PFSK-1 (cell line): Measurements from ENCODE around the gene SLCO3A1.

ENCODE experiments used
- FOXP2 ChIP-seq: optimal IDR thresholded peaks from 2 replicates; pipeline ENCODE3; 2011; ENCODE audit warnings: borderline replicate concordance, control low read depth, inconsistent platforms; ENCODE audit not compliant: insufficient read depth; ENCODE audit errors: extremely low read length, extremely low read depth
- POLR2AphosphoS5 ChIP-seq: IDR thresholded peaks from 2 replicates; pipeline ENCODE4 v1.6.1; 2012; ENCODE audit warnings: low read depth, mild to moderate bottlenecking, control low read depth, low read length, moderate library complexity
- SIN3A ChIP-seq: IDR thresholded peaks from 2 replicates; pipeline ENCODE4 v1.6.1; 2012; ENCODE audit warnings: mild to moderate bottlenecking, low read length, moderate library complexity, borderline replicate concordance; ENCODE audit not compliant: insufficient read depth
- TAF1 ChIP-seq: IDR thresholded peaks from 2 replicates; pipeline ENCODE4 v1.6.1; 2012; ENCODE audit warnings: low read length, control low read depth, borderline replicate concordance; ENCODE audit not compliant: insufficient read depth
- TF ChIP-seq, protein P1 (sequence below), 2 experiments: IDR thresholded peaks; 2 replicates each; pipeline versions ENCODE4 v1.6.1 to v1.8.0; 2011 to 2012; ENCODE audit warnings: low read depth in 2 of 2, low read length in 2 of 2, control low read depth in 1 of 2, inconsistent platforms in 1 of 2, mild to moderate bottlenecking in 1 of 2, moderate library complexity in 1 of 2; ENCODE audit not compliant: insufficient read depth in 1 of 2

SLCO3A1 gene

DNA sequence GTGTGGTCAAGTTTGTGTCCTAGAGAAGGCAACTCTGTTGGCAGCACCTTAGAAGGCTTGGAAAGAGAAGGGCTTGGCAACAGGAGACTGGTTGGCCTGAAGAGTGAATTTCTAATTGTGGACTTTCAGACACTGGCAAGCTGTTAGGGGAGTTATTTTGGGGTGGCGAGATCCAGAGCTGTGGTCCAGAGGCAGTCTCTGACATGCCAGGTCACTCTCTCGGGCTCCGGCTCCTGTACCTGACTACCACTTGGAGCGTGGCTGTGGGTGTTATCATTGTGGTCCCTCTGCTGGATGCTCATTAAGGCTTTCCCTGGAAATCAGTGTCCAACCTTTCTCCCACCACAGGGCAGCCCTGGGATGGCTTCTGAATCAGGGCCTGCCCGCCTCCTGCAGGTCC, 209.0 kb downstream of the SLCO3A1 start:
- no peak for TF ChIP-seq FOXP2
- no peak for TF ChIP-seq POLR2AphosphoS5

DNA sequence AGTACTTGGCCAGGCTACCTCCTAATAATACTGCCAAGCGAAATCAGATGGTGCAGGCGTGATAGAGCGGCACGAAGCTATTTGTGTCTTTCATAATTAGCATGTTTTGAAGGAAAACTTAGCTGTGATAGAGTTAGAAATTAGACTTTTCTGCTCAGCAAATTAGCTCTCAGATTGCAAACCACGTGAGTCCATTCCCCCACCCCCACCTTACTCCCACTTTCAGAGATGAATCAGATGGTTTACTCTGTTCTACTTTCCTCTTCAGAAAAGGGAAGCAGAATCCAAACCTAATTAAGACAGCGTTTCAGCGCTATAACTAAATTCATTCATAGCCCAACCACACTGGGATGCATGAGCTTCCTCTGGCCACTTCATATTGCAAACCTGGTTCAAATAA, 214.6 kb downstream of the SLCO3A1 start:
- TF ChIP-seq, protein P1, sequence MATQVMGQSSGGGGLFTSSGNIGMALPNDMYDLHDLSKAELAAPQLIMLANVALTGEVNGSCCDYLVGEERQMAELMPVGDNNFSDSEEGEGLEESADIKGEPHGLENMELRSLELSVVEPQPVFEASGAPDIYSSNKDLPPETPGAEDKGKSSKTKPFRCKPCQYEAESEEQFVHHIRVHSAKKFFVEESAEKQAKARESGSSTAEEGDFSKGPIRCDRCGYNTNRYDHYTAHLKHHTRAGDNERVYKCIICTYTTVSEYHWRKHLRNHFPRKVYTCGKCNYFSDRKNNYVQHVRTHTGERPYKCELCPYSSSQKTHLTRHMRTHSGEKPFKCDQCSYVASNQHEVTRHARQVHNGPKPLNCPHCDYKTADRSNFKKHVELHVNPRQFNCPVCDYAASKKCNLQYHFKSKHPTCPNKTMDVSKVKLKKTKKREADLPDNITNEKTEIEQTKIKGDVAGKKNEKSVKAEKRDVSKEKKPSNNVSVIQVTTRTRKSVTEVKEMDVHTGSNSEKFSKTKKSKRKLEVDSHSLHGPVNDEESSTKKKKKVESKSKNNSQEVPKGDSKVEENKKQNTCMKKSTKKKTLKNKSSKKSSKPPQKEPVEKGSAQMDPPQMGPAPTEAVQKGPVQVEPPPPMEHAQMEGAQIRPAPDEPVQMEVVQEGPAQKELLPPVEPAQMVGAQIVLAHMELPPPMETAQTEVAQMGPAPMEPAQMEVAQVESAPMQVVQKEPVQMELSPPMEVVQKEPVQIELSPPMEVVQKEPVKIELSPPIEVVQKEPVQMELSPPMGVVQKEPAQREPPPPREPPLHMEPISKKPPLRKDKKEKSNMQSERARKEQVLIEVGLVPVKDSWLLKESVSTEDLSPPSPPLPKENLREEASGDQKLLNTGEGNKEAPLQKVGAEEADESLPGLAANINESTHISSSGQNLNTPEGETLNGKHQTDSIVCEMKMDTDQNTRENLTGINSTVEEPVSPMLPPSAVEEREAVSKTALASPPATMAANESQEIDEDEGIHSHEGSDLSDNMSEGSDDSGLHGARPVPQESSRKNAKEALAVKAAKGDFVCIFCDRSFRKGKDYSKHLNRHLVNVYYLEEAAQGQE (IDR thresholded peaks at IDR 0.05; ENCODE audit: insufficient read depth in 1 of 2, low read depth in 2 of 2, low read length in 2 of 2), result no peak
- TF ChIP-seq POLR2AphosphoS5 (no peak), TAF1 (no peak), SIN3A (no peak), FOXP2 (no peak)

DNA sequence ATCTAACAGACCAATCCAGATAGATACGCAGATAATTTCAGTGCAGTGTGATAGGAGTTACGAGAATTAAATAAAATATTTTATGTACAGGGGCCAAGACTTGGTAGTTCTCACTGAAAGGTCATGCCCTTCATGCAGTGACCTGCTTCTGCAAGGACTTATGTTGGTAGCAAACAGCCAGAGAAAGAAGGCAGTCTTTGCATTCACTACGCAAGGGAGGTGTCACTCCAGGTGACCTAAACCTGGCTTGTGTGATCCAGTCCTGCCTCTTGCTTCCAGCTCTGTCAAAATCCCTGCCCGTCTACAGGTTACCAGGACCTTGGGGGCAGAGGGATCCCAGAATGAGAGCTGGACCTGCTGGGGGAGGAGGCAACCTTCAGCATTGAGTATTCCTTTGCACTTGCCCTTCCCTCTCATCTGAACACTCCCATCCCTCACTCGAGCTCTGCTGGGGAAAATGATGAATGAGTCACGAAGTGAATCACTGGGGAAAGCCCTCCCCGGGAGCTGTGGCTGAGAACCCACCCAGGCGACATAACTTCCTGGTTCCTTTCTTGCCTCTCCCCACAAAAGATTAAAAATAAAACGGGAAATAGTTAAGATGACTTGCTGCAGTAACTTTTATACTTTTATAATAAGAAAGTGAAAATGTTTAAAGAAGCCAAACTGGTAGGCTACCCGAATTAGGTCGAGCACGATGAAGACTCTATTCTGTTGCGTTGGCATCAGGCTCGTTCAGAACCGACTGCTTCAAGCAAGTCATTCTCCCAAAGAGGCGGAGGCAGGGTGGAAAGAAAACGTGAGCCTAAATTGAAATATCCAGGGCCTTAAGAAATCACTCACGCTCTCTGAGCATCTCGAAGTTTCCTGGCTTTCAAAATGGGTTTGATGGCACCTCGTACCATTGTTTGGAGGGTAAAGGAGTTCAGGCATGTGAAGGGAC, 216.1 kb downstream of the SLCO3A1 start:
- peak; percentile 20; the same call in 1 of the 2 replicates for TF ChIP-seq TAF1
- TF ChIP-seq, protein P1 (IDR thresholded peaks at IDR 0.05; ENCODE audit: insufficient read depth in 1 of 2, low read depth in 2 of 2, low read length in 2 of 2), result 0 out of 4 replicates have a peak, but pooled peaks of 1 of the 2 experiments have one; percentile 16
- TF ChIP-seq SIN3A, result no peak
- no peak for TF ChIP-seq FOXP2

DNA sequence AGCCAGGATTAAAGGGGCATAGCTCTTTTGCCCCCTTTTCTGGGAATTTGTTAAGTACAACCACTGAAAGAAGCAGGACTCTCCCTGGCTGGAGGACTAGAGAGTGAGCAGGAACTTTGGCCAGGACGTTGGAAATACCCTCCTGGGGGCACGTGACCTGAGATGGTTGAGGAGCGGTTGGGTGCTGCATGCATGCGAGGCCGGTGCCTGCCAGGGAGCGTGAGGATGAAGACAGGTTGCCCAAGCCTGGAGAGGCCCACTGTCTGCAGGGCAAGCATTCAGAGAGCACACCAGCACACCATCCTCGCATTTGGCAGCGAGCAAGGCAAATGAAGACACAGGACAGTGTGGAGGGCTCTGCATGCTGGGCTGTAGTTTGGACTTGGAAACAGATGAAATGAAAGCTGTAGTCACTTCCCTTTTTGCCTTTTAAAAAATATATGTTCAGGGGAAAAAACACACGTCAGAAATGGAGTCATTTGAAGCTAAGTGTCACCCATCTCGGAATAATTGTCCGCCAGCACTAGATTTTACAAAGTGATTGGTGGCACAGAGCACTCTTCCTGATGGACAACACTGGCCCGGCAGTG, 217.6 kb downstream of the SLCO3A1 start:
- TF ChIP-seq SIN3A, result no peak
- no peak for TF ChIP-seq FOXP2
- TF ChIP-seq TAF1, result no peak
- TF ChIP-seq POLR2AphosphoS5, result no peak
- TF ChIP-seq, protein P1 (IDR thresholded peaks at IDR 0.05; ENCODE audit: insufficient read depth in 1 of 2, low read depth in 2 of 2, low read length in 2 of 2), result no peak

DNA sequence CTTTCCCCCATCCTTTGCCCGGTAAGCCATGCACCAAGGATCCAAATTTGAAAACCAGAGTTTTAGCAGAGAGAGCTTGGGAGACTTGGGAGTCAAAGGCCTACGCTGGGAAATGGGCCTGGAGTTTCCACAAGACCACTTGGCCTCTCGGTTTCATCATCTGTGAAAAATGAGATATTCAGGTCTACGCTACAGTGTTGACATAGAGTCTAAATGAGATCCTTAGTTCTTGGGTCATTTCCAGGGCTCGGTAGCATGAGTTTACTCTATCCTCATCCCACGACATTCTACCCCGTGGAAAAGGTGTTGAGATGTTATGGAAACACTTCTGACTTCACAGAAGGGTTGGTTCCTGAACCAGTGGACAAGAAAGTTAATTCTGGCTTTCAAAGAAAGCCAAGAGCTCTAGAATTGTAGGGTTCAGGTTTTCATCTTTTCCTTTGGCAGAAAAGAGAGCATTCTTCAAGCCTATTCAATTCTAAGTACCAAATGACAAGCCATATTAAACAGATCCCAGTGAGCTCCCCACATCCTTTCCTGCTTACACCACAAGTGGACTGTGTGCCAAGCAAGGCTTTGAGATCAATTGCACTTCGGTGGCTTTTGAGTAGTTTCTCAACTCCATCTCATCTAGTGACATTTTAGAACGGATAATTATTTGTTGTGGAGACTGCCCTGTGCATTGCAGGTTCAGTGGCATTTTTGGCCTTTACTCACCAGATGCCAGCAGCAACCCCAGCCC, 219.7 kb downstream of the SLCO3A1 start:
- TF ChIP-seq TAF1 (no peak), FOXP2 (no peak), SIN3A (no peak), POLR2AphosphoS5 (no peak)
- TF ChIP-seq, protein P1 (IDR thresholded peaks at IDR 0.05; ENCODE audit: insufficient read depth in 1 of 2, low read depth in 2 of 2, low read length in 2 of 2), result no peak
